Measurements from ENCODE around the gene GUCY2C.

GRCh38 chr12:14668591-14668990 lies 27.8 kb downstream of the GUCY2C start:
- TF ChIP-seq EZH2phosphoT487 (IDR thresholded peaks at IDR 0.05; ENCODE audit: insufficient read depth, low read depth) (no peak), EZH2 (IDR thresholded peaks at IDR 0.05; ENCODE audit: insufficient read depth, poor library complexity, severe bottlenecking) (no peak)

All from GM23248 (cell line).